Activated naive CD8-positive, alpha-beta T cell treated with anti-CD3 and anti-CD28 coated beads, Interleukin-2, amount 50 U/mL, for 24 hours (primary cell): ENCODE measurements around the gene RECQL.
"Not testable (repeated sequence)": the region's sequence is repeated elsewhere in the genome, so short reads cannot be mapped to it uniquely, and the experiment has no call there.

Experiments
- ATAC-seq: fragments of 150-1000 bp; cut with Tn5 transposase; one replicate; pipeline ENCODE4 v1.10.0; 2021
- DNase-seq: peaks from one replicate; pipeline ENCODE4 v3.0.0; 2021
- H3K27ac Mint-ChIP-seq: one replicate; pipeline ENCODE4 v1.8.0; 2021; ENCODE audit warnings: mild to moderate bottlenecking, mixed read lengths
- H3K27me3 Mint-ChIP-seq: one replicate; pipeline ENCODE4 v1.8.0; 2021; ENCODE audit warnings: mixed read lengths
- H3K36me3 Mint-ChIP-seq: one replicate; pipeline ENCODE4 v1.8.0; 2021; ENCODE audit warnings: low read depth, mixed read lengths
- H3K4me1 Mint-ChIP-seq: one replicate; pipeline ENCODE4 v1.8.0; 2021; ENCODE audit warnings: mixed read lengths
- H3K4me3 Mint-ChIP-seq: one replicate; pipeline ENCODE4 v1.8.0; 2021; ENCODE audit warnings: mild to moderate bottlenecking, moderate library complexity, mixed read lengths
- H3K9me3 Mint-ChIP-seq: one replicate; pipeline ENCODE4 v1.8.0; 2021; ENCODE audit warnings: mixed read lengths

RECQL gene

GRCh38 chr12:21419009-21419699, 82.3 kb downstream of the RECQL start:
- H3K4me3 Mint-ChIP-seq, ATAC-seq, H3K27ac Mint-ChIP-seq, H3K9me3 Mint-ChIP-seq, H3K36me3 Mint-ChIP-seq, DNase-seq, H3K4me1 Mint-ChIP-seq, H3K27me3 Mint-ChIP-seq: not testable (repeated sequence)
